CD14-positive monocyte (primary cell): ENCODE measurements around the gene OPRM1. TPM values are rescaled to one million over a fixed set of nuclear protein-coding genes. Genes with fewer than 3 reads are reported as not detected.

ENCODE experiments used
- DNase-seq, 3 donors: peaks; one replicate each; pipeline ENCODE4 v3.0.0-alpha.2; 2011 to 2022
- H2AFZ ChIP-seq: 2 replicates; pipeline ENCODE4 v1.6.0; 2012; ENCODE audit warnings: mild to moderate bottlenecking, low read depth, low read length, inconsistent platforms; ENCODE audit not compliant: insufficient read depth, poor library complexity, severe bottlenecking
- H3K27ac ChIP-seq, 2 donors: 1 replicate in 1 of 2; 2 replicates in 1 of 2; pipeline ENCODE4 v1.5.1; 2012 to 2013; ENCODE audit warnings: low read length in 2 of 2, control low read depth in 1 of 2, inconsistent platforms in 1 of 2, low read depth in 1 of 2, mild to moderate bottlenecking in 1 of 2
- H3K27me3 ChIP-seq, 2 donors: one replicate each; pipeline versions ENCODE4 v1.6.0 to v1.6.1; 2011 to 2013; ENCODE audit warnings: low read length in 2 of 2; ENCODE audit not compliant: control insufficient read depth in 2 of 2, insufficient read depth in 2 of 2
- H3K36me3 ChIP-seq, 2 donors: replicated peaks in 1 of 2; 1 replicate in 1 of 2; 2 replicates in 1 of 2; pipeline versions ENCODE4 v1.5.1 to v1.6.1; 2012 to 2013; ENCODE audit warnings: low read length in 2 of 2, control low read depth in 1 of 2, inconsistent platforms in 1 of 2, mild to moderate bottlenecking in 1 of 2; ENCODE audit not compliant: insufficient read depth in 2 of 2, control insufficient read depth in 1 of 2
- H3K4me1 ChIP-seq, 2 donors: 1 replicate in 1 of 2; 2 replicates in 1 of 2; pipeline versions ENCODE4 v1.5.1 to v1.6.1; 2012 to 2013; ENCODE audit warnings: low read length in 2 of 2, control low read depth in 1 of 2, inconsistent platforms in 1 of 2, mild to moderate bottlenecking in 1 of 2, moderate library complexity in 1 of 2; ENCODE audit not compliant: insufficient read depth in 2 of 2, control insufficient read depth in 1 of 2
- H3K4me2 ChIP-seq: replicated peaks from 2 replicates; pipeline ENCODE3; 2012; ENCODE audit warnings: low read length, moderate library complexity, mild to moderate bottlenecking; ENCODE audit not compliant: poor library complexity, severe bottlenecking; ENCODE audit errors: extremely low read depth
- H3K4me3 ChIP-seq, 3 experiments: fragments of 200-600 bp in 1 of 3; sonication (generic) in 1 of 3; replicated peaks in 1 of 3; 1 replicate in 2 of 3; 2 replicates in 1 of 3; pipeline ENCODE4 v1.5.1; 2011 to 2013; ENCODE audit warnings: low read length in 3 of 3, mild to moderate bottlenecking in 3 of 3, control low read depth in 2 of 3, low read depth in 2 of 3, inconsistent platforms in 1 of 3, moderate library complexity in 1 of 3
- H3K79me2 ChIP-seq: 2 replicates; pipeline ENCODE4 v1.6.0; 2012; ENCODE audit warnings: mild to moderate bottlenecking, control low read depth, inconsistent platforms, low read length, moderate library complexity; ENCODE audit not compliant: insufficient read depth
- H3K9ac ChIP-seq: 2 replicates; pipeline ENCODE4 v1.6.0; 2017; ENCODE audit warnings: low read length, mild to moderate bottlenecking; ENCODE audit not compliant: insufficient read depth, poor library complexity, severe bottlenecking
- H3K9me3 ChIP-seq, 2 donors: replicated peaks in 1 of 2; 1 replicate in 1 of 2; 2 replicates in 1 of 2; pipeline versions ENCODE4 v1.5.1 to v1.6.1; 2012 to 2013; ENCODE audit warnings: low read length in 2 of 2, control low read depth in 1 of 2; ENCODE audit not compliant: control insufficient read depth in 1 of 2, insufficient read depth in 1 of 2
- H4K20me1 ChIP-seq: 2 replicates; pipeline ENCODE4 v1.6.0; 2012; ENCODE audit warnings: mild to moderate bottlenecking, low read length, control low read depth, moderate library complexity; ENCODE audit not compliant: insufficient read depth
- H3K27ac Mint-ChIP-seq, 7 donors: one replicate each; pipeline ENCODE4 v1.8.0; 2020; ENCODE audit warnings: mild to moderate bottlenecking in 7 of 7, mixed read lengths in 7 of 7, moderate library complexity in 6 of 7, inconsistent platforms in 2 of 7
- H3K27me3 Mint-ChIP-seq, 3 donors: one replicate each; pipeline ENCODE4 v1.8.0; 2021 to 2022; ENCODE audit warnings: low read depth in 3 of 3, mild to moderate bottlenecking in 3 of 3, mixed read lengths in 3 of 3, moderate library complexity in 3 of 3, inconsistent platforms in 1 of 3
- H3K36me3 Mint-ChIP-seq, 2 donors: one replicate each; pipeline ENCODE4 v1.8.0; 2020; ENCODE audit warnings: mixed read lengths in 2 of 2, inconsistent platforms in 1 of 2, mild to moderate bottlenecking in 1 of 2
- H3K4me1 Mint-ChIP-seq: one replicate; pipeline ENCODE4 v1.8.0; 2020; ENCODE audit warnings: mild to moderate bottlenecking, mixed read lengths
- H3K4me3 Mint-ChIP-seq, 2 donors: one replicate each; pipeline ENCODE4 v1.8.0; 2020; ENCODE audit warnings: mild to moderate bottlenecking in 2 of 2, mixed read lengths in 2 of 2, moderate library complexity in 1 of 2
- H3K9me3 Mint-ChIP-seq, 7 donors: one replicate each; pipeline ENCODE4 v1.8.0; 2020 to 2022; ENCODE audit warnings: mixed read lengths in 7 of 7, mild to moderate bottlenecking in 6 of 7, moderate library complexity in 6 of 7, inconsistent platforms in 2 of 7
- WGBS: methylation state at CpG from one replicate; pipeline ENCODE4 v1.1.5; 2013; ENCODE audit warnings: missing lambda C conversion rate; ENCODE audit not compliant: insufficient coverage; 5-methylcytosine and 5-hydroxymethylcytosine counted together
- intact Hi-C, 2 donors: fragments of 100-400 bp; cut with micrococcal nuclease; formaldehyde crosslinking; loops; one replicate each; pipeline versions ENCODE4 v1.15.0 to v1.15.1; 2023
- polyA plus RNA-seq, 3 donors: library from polyadenylated mRNA; depleted of rRNA in 1 of 3; unstranded in 2 of 3; stranded (reverse) in 1 of 3; fragments of 300-500 nt in 2 of 3; fragments of >200 nt in 1 of 3; fragmentation: Illumina TruSeq in 2 of 3; gene quantifications; 1 replicate in 2 of 3; 2 replicates in 1 of 3; pipeline ENCODE4 v1.2.3, GENCODE V29; 2012 to 2021
- TF ChIP-seq, protein P1 (sequence below): fragments of 200-600 bp; IDR thresholded peaks from one replicate; pipeline ENCODE4 v1.8.0; 2022; ENCODE audit warnings: antibody characterized with exemption, mild to moderate bottlenecking

Gene OPRM1
- polyA plus RNA-seq, 3 donors, result not detected

DNA sequence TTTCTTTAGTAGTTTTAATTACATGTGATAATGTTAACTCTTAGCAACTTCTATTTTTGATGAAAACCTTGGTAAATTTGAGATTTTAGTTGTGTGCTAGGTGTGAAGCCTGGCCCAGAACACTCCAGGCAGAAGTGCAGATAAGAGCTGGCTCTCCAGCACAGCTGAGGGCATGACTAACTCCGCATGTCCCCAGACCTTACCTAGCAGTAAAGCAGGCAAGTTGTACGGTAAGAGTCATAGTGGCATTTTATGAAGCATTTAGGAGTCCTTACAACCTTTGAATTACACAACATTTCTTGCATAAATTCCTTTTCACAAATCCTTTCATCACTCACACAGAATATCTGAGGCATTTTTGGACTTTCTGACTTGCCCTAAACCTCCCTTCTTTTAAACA, 67.2 kb downstream of the OPRM1 start:
- no peaks in the 10 kb centered on the region for H3K4me1 ChIP-seq
- no peak overlapping the region for H3K9ac ChIP-seq
- TF ChIP-seq, protein P1, sequence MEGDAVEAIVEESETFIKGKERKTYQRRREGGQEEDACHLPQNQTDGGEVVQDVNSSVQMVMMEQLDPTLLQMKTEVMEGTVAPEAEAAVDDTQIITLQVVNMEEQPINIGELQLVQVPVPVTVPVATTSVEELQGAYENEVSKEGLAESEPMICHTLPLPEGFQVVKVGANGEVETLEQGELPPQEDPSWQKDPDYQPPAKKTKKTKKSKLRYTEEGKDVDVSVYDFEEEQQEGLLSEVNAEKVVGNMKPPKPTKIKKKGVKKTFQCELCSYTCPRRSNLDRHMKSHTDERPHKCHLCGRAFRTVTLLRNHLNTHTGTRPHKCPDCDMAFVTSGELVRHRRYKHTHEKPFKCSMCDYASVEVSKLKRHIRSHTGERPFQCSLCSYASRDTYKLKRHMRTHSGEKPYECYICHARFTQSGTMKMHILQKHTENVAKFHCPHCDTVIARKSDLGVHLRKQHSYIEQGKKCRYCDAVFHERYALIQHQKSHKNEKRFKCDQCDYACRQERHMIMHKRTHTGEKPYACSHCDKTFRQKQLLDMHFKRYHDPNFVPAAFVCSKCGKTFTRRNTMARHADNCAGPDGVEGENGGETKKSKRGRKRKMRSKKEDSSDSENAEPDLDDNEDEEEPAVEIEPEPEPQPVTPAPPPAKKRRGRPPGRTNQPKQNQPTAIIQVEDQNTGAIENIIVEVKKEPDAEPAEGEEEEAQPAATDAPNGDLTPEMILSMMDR, result no peak
- peaks cover 0 to 9% of the 10 kb centered on the region in 2 donors for H3K9me3 ChIP-seq
- no peaks in the 10 kb centered on the region for H3K4me1 Mint-ChIP-seq
- no peak overlapping the region for H3K27ac Mint-ChIP-seq
- no peaks in the 10 kb centered on the region for H3K36me3 Mint-ChIP-seq
- H3K4me3 Mint-ChIP-seq, result no peak overlapping the region
- H3K36me3 ChIP-seq, result no peaks in the 10 kb centered on the region
- no peak for DNase-seq
- no peak overlapping the region for H3K4me2 ChIP-seq
- intact Hi-C loops, result no loop called here
- H3K27me3 ChIP-seq, result no peaks in the 10 kb centered on the region
- 100% methylated on average over 1 of the region's 2 CpGs for WGBS
- H4K20me1 ChIP-seq, result no peaks in the 10 kb centered on the region
- no peak overlapping the region for H2AFZ ChIP-seq
- no peak overlapping the region for H3K4me3 ChIP-seq
- peaks cover 0 to 1% (median 0%) of the 10 kb centered on the region in 3 donors for H3K27me3 Mint-ChIP-seq
- no peak overlapping the region for H3K27ac ChIP-seq
- H3K9me3 Mint-ChIP-seq, result peaks cover 2 to 10% (median 5%) of the 10 kb centered on the region in 7 donors
- no peaks in the 10 kb centered on the region for H3K79me2 ChIP-seq

DNA sequence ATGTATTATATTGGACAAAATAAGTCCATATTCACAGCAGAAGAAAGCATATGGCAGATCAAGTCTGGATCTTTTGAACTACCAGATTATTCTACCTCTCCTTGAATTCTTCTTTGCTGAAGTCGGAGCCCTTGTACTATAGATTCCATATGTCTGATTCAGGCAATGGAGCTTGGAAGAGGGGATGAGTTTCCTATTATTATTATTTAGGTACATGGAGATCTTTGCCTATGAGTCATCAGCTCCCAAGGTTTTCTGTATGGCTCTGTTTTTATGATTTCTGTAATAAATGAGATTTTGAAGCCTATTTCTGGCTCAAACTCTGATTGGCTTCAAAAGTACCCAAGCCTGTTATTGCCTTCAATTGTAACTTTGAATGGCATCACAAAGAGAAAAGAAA, 72.0 kb downstream of the OPRM1 start:
- no peak overlapping the region for H3K27ac ChIP-seq
- H3K9ac ChIP-seq, result no peak overlapping the region
- H3K4me3 ChIP-seq, result no peak overlapping the region
- H3K79me2 ChIP-seq, result no peaks in the 10 kb centered on the region
- H3K27me3 ChIP-seq, result no peaks in the 10 kb centered on the region
- no peak overlapping the region for H3K27ac Mint-ChIP-seq
- peaks cover 4 to 11% (median 8%) of the 10 kb centered on the region in 7 donors for H3K9me3 Mint-ChIP-seq
- no CpG with 5 or more reads among the region's 1 CpG for WGBS
- H3K27me3 Mint-ChIP-seq, result peaks cover 0 to 3% (median 1%) of the 10 kb centered on the region in 3 donors
- no peak overlapping the region for H3K4me2 ChIP-seq
- intact Hi-C loops, result no loop called here
- no peaks in the 10 kb centered on the region for H4K20me1 ChIP-seq
- H3K36me3 ChIP-seq, result no peaks in the 10 kb centered on the region
- TF ChIP-seq, protein P1, result no peak
- H3K9me3 ChIP-seq, result peaks cover 0 to 9% of the 10 kb centered on the region in 2 donors
- H3K4me1 Mint-ChIP-seq, result no peaks in the 10 kb centered on the region
- no peak overlapping the region for H3K4me3 Mint-ChIP-seq
- no peaks in the 10 kb centered on the region for H3K4me1 ChIP-seq
- DNase-seq, result no peak
- H2AFZ ChIP-seq, result no peak overlapping the region
- no peaks in the 10 kb centered on the region for H3K36me3 Mint-ChIP-seq
